Eye (tissue), 1 donor: ENCODE data around the gene MCAT.
"Not testable (repeated sequence)": the region's sequence is repeated elsewhere in the genome, so short reads cannot be mapped to it uniquely, and the experiment has no call there.

Experiments
- DNase-seq: peaks from one replicate; pipeline ENCODE4 v3.0.0-alpha.2; 2015

MCAT gene

DNA sequence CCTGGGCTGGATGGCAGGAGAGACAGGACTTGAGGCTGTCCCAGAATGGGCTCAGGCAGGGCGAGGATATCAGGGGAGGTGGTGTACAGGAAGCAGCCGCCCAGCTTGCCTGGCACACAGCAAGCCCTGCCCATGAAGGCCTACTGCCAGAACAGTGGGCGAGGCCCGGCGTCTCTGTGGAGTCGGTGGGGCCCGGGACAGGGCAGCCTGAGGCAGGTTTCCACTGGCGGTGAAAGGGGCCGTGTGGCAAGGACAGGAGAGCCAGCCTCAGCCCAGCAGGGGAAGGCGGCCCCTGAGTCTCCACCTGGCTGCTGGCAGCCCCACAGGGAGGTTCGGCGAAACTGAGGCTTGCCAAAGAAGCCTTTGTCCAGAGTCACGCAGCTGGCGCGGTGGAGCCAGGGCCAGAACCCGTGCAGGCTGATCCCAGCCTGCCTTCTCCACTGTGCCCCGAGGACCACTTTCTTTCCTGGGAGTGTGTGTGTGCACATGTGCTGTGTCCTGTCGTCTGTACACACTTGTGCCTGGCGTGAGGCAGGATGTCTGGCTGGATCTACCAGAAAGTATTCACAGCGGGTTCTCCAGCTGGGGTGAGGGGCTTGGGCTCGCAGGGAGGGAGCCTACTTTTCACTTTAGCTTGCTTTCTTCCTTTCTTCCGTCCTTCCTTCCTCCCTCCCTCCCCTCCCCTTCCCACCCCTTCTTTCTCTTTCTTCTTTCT, 9.3 kb upstream of the MCAT start:
- DNase-seq: peak; percentile 28

DNA sequence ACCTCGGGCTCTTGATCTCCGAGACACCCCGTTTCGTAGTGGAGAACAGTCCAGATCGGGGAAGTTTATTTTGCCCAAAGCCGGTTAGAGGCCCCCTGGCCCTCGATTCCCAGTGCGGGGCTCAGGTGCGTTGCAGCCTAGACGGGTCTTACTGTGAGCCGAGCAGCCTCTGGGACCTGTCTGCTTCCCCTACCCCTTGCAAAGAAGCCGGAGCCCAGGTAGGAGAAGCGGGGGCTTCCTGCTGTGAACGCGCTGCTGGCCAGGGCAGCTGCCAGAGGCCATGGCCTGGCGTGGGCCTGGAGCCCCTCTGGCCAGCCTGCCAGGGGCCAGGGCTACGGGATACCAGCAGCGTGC, 8.8 kb upstream of the MCAT start:
- DNase-seq: no peak

DNA sequence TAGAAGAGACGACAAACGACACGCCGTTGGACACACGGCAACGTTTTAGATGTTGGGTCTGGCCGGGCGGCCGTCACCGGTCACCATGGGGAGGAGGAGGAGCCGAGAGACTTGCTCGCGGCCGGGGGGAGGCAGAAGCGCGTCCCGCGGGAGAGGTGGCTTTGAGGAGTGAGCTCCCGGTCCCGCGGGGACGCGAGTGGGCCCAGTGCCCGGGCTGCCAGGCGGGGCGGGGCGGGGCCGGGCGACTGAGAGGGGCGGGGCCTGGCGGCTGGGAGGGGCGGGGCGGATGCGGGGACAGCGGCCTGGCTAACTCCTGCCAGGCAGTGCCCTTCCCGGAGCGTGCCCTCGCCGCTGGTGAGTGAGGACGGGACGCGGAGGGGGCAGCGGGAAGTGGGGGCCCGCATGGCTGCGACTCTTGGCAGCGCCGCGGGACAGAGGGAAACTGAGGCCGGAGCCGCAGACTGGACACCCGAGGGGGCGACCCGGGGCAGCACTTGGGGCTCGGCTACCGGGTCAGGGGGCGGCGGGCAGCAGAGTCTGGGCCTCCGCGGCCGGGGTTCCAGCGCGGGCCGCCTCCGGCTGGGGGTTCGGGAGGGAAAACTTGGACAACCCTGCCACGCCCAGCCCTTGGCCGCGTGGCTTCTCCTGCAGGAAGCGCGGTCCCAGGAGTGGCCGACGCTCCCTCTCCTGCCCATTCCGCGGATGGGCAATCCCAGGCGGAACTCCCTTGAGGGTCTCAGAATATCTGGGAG, 8.2 kb upstream of the MCAT start, which contains the start of gene TSPO:
Gene TSPO, plus strand, starts transcription at position 309 of the 752 bp plus-strand sequence. CDS start 7,680 bp downstream, outside the sequence.
- peak; percentile 45 for DNase-seq

DNA sequence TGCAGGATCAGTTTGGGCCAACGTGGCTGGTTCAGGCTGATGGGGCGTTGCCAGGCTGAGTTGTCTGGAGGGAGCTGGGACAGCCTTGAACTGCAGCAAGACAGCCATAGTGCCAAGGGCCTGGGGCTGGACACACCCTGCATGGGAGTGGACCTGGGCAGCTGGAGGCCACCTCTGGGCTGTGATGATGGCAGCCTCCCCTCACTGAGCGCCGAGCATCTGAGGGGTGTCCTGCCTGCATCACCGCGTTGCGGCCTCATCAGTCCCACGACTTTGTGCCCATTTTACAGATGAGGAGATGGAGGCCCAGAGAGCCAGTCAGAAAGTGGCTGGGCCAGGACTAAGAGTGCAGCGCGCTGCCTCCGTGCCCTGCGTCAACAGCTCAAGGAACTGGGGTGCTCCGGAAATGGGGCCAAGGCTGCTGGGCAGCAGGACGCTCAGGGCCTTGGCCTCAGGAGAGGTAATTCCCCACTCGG, 7.6 kb upstream of the MCAT start:
- DNase-seq: no peak

DNA sequence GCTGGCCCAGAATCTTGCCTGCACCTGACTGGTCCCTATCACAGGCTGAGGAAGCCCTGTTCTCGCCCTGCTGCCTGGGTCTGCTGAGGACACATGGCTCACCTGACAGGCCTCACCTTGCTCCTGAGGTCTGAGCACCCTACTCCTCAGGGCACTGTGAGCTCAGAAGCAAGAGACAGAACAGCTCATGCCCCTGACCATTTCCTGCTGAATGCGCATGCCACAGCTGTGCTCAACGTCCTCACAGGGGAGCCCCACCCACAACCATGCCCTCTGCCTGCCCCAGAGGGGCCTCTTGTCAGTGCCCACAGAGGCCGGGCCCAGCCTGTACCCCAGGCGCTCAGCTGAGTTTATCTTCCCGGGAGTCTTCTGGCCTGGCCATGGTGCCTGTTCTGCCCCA, 5.4 kb upstream of the MCAT start:
- DNase-seq: no peak

DNA sequence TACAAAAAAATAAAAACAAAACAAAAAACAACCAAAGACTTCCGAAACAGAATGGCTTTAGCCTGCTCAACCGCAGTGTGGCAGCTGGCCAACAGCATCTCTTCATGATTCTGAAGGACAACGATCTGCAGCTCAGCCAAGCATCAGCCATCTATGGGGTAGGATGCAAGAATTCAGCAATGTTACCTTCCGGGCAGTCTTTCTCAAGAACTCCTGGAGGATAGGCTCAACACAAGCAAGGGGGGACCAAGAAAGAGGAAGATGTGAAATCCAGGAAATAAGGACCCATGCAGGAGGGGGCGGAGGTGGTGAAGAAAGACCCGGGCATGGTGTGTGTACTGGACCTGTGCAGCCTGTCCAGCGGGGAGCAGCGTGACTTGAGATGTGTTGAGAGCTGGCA, 4.6 kb upstream of the MCAT start:
- DNase-seq: no peak

DNA sequence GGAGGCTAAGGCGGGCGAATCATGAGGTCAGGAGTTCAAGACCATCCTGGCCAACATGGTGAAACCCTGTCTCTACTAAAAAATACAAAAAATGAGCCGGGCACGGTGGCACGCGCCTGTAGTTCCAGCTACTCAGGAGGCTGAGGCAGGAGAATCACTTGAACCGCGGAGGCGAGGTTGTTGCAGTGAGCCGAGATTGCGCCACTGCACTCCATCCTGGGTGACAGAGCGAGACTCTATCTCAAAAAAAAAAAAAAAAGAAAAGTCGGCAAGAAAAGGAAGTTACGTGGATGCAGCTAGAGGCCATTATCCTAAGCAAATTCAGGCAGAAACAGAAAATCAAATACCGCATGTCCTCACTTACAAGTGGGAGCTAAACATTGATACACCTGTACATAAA, 3.1 kb upstream of the MCAT start:
- not testable (repeated sequence) for DNase-seq

DNA sequence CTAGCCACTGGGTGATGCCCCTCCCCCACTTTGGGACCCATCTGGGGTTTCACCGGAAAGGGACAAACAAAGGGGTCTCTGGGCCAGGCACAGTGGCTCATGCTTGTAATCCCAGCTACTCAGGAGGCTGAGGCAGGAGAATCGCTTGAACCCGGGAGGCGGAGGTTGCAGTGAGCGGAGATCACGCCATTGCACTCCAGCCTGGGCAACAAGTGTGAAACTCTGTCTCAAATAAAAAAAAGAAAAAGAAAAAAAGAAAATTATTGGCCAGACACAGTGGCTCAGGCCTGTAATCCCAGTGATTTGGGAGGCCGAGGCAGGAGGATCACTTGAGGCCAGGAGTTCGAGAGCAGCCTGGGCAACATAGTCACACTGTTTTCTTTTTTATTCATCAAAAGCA, 2.2 kb upstream of the MCAT start:
- not testable (repeated sequence) for DNase-seq

DNA sequence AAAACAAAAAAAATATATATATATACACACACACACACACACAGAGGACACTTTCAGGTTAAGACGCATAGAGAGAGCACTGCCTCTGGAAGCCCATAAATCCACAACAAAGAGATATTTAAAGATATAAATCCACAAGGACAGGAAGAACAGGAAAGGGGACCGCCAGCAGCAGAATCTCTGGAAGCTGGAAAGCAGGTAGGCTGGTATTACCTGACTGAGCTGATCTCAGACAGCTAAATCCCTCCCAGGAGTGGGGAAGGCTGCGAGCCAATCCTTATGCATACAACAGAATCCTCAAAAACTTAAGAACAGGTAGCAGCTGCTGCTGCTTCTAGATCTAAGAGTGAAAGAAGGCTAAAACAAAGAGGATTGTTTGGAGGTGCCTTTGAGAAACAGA, 1.8 kb upstream of the MCAT start:
- DNase-seq: no peak

DNA sequence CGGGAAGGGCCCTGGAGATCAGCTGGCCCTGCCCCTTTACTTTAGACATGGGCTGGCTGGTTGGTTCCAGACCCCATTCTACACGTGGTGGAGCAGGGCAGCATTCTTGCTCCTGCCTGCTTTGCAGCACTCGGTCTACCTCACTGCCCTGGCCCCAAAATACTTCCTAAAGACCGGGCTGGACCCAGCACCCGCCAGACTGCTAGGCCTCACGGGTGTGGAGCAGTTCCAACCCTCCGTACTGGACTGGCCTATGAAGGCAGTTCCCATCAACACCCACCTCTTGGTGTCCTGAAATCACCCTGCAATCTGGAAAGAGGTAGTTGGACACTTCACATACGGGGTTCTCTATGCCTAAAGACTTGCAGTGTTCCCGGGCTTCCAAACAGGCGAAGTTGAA, 6.4 kb downstream of the MCAT start:
- no peak for DNase-seq

DNA sequence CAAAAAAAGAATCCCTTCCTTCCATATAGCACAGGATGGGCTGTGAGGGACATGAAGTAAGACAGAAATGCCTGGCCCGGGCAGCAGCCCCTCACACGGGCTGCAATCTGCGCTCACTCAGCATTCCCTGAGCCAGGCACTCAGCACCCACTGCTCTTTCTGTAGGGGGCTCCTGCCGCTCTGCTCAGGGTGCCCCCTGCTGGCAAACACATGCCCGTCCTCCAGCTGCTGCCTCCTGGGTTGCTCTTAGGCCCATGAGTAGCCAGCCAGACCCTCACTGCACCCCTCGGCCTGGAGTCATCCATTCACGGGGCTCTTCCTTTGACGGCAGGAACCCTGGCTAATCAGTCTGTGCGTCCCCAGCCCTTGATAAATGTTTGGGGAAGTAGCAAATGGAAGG, 6.9 kb downstream of the MCAT start:
- peak; percentile 44 for DNase-seq

DNA sequence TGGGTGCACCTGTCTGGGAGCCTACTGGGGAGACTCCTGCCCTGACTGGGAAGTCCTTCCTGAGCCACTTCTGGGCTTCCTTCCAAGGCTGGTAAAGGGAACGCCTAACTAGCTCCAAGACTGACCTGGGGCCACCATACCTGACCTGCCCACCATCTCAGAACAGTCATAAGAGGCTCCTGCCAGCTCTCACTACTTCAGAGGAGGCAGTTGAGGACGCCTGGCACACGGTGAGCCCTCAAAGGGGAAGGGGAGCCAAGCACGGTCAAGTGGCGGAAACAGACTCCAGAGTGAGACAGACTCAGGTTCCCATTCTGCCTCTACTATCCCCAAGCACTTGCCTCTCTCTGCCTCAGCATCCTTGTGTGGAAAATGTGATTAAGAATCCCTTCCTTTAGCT, 7.6 kb downstream of the MCAT start:
- DNase-seq: no peak

DNA sequence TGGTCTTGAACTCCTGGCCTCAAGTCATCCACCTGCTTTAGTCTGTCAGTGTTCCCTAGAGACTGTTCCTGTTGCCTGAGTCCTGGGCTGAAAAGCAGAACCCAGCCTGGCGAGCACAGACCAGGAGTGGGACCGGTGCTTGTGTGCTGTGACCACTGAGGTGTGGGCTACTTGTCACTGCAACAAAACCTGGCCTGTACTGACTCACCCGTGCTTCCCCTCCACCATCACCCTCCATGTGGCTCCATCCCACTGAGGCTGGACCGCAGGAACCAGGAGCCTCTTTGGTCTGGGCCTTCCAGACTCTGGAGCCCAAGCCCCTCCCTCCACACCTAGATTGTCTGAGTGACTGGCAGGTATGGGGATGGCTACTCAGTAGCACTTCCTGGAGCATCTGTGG, 8.6 kb downstream of the MCAT start:
- no peak for DNase-seq

DNA sequence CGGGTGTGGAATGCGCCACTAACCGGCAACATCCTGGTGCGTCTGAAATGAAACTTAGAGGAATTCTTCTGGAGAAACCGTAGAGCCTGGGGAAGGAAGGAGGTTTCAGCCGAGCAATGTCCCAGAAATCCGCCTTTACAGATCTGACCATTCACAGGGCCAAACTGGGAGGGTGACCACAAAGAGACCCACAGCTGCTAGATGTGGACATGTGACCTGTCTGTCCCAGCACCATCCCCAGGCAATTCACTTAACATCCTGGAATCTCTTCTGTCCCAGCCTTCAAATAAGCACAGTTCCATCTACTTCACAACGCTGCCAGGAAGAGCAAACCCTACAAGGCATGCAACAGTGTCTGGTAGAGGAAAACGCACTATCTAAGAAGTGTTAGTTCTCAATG, 9.8 kb downstream of the MCAT start:
- DNase-seq: no peak

DNA sequence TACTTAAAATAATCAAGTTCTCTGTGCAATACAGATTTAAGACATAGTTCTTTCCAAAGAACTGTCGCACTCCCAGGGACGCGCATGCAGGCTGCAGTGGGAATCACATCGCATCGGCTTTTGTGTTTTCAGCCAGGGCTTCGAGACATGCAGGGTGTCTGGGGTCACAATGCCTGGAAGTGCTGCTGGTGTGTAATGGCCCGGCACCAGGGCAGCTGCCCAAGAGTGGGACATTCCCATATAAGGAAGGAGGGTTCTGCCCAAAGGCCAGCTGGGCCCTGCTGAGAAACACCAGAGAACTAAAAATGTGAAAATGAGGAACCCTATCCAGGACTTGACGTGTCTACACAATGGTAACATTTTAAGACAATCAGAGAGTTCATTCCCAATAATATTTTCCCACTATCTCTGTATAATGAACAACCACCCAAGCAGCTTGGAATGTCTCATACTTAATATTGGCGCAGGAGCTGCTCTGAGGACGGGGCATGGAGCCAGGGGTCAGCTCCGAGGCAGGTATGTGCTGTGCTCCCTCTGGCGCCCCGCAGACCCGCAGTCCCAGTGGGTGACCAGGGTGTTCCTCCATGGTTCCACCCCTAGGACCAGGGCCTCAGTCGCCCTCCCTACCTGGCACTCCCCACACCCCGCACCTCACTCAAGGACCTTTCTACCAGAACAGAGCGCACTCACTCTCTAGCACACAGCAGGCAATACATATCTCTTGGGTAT, 11.3 kb downstream of the MCAT start:
- no peak for DNase-seq

DNA sequence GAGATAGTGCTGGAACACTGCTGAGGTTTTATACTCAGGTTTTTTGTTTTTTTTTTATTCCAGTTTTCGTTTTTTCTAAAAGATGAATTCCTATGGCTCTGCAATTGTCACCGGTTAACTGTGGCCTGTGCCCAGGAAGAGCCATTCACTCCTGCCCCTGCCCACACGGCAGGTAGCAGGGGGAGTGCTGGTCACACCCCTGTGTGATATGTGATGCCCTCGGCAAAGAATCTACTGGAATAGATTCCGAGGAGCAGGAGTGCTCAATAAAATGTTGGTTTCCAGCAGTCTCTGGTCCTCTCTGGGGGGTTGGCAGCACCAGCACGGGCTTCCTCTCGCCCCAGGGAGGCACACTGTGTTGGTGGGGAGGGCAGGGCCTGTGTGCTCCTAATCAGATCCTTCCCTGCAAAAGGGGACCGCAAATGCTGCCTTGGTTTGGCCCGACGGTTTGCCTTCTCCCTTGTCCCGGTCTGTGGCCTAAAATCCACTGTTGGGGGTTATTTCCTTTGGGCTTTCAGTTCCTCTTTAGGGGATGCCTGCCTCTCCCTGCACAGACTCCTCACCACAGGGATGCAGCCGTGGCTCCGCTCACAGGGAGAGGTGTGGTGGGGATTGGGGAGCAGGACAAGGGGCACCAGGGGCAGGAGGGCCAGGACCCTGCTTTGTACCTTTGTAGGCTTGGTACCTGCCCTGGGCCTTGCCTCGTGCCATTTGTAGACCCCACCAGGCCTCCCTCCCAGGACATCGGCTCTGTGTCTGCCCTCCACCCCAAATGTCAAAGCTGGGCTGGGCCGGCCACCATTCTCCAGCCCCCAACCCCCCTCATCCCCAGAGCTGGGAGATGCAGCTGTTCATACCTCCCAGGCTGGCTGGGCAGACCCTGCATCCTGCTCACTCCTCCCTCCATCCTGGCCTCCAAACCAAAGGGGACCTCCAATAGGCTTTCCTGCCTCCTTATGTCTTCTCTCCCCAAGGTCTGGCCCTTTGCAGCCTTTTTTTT, 13.5 kb downstream of the MCAT start:
- DNase-seq: no peak

DNA sequence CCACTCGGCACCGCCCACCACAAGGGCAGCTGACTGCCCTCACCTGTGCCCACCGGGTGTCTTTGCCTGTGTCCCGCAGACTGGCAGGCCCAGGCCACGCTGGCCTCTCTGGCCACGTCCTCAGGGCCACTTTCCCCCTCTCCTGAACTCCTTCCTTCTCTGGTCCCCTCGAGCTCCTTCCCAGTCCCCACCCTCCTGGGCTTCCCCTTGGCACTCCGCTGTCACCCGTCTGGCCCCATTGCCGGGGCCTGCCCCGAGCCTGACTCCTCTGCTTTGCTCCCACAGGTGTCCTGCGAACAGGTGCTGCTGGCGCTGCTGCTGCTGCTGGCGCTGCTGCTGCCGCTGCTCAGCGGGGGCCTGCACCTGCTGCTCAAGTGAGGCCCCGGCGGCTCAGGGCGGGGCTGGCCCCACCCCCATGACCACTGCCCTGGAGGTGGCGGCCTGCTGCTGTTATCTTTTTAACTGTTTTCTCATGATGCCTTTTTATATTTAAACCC, 14.2 kb downstream of the MCAT start:
- no peak for DNase-seq

DNA sequence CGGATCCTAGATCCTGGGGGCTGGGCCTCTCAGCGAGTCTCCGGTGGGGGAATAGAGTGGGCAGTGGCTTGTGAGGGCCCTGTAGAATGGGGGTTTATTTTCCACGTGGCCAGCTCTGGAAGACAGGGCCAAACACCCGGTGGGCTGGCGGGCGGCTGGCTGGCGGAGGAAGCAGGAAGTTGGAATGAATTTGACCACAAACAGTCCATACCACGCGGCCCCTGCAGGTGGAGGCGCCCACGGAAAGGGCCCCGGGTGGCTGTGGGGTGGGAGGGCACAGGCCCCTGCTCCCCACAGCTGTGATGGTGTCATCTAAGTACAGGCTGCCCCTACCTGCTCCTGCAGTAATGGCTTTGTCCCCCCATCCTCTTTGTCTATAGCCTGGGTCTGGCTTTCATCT, 15.1 kb downstream of the MCAT start:
- no peak for DNase-seq

DNA sequence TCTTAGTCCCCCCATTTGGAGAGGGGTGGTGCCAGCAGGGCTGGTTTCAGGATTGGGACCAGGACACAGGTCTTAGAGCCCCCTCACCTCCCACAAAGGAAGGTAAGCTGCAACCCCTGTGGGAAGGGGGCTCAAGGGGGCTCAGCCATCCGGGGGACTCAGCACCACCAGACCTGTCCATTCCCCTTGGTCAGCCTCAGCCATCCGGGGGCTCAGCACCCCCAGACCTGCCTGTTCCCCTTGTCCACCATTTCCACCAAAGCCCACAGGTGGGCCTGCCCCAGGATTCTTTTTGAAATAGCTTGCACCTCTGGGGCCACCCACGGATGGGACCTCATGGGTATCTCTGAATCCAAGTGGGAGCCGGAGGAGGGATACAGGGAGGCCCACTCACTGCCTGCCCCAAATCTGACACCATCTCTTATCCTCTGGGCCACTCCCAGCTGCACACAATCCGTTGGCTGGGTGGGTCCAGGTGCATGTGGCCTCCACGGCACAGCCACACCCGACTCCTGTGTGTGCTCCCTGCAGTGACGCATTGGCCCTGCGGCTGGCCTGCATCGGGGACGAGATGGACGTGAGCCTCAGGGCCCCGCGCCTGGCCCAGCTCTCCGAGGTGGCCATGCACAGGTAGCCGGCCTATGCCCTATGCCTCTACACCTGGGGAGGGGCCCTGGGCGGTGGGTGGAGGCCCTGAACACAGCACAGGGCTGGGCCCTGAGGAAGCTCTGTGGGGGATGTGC, 15.9 kb downstream of the MCAT start:
- no peak for DNase-seq

DNA sequence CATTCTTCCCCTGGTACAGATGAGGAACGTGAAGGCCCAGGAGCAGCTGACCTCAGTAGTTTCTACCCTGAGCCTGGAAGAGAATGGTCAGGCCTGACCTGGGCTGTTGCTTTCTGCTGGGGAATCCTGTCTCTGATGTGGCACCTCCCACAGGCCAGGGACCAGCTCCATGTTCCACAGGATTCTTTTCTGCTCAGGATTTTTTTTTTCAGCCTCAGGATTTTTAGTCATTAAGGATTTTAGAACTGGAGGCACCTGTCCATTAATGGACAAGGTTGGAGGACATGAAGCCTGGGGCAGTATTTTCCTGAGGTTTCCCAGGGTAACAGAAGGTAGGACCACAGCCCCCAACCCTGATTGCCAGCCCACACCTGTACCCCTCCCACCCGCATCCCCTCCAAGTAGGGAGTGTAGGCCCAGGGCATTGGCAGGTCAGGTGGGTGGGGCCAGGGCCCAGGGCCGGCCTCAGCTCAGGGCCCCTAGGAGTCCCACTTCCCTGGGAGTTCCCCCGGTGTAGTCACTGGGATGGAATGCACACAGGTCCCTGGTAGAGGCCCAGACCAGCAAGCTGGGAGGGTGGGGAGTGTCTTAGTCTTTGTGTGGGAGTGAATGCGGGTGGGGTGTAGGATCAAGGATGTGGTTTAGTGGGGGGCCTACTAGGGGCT, 16.6 kb downstream of the MCAT start:
- DNase-seq: no peak

DNA sequence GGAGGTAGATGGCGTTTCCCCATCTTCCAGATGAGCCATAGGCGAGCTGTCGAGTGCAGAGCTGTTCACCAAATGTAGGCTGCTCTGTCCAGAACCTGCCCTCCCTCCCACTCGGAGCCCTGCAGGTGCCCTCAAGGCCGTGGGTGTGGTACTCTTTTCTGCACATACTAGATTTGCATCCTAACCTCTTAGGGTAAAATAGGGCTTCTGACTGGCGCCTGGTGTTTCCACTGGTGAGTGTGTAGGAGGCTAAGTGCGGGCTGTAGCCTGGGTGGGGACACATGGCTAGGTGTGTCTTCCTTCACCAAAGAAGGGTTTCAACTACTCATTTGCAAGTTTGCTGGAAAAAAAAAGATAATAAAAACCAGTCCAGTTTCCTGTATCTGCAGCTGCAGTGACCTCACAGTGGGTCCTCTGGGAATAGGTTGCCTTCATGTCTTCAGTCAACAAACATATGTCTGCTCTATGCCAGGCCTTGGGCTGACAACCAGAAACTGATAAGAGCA, 24.2 kb downstream of the MCAT start:
- no peak for DNase-seq
